ENCODE data around the gene KIF11.
A peak's percentile ranks its signal among the peaks of the same experiment; 100 is the strongest.
"Not testable (repeated sequence)": the region's sequence is repeated elsewhere in the genome, so short reads cannot be mapped to it uniquely, and the experiment has no call there.

The KIF11 gene

DNA sequence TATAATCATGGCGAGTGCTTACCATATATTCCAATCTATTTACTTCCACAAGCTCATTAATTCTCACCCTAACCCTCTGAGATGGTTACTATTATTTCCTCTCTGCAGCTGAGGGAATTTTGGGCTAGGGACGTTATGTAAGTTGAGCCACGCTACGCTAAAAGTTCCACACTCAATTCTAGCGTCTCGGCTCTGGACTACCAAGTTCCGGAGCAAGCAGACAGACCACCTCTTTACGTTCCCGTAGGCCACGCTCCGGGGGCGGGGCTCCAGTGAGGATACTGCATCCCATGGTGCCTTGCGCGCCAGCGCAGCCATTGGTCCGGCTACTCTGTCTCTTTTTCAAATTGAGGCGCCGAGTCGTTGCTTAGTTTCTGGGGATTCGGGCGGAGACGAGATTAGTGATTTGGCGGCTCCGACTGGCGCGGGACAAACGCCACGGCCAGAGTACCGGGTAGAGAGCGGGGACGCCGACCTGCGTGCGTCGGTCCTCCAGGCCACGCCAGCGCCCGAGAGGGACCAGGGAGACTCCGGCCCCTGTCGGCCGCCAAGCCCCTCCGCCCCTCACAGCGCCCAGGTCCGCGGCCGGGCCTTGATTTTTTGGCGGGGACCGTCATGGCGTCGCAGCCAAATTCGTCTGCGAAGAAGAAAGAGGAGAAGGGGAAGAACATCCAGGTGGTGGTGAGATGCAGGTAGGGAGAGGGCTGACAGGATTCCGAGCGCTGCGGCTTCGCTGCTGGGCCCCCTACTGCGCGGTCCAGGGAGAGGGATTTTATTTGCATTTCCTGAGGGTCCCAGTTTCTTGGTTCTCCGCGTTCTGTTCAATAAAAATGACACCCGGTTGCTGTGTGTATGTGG is at the start of gene KIF11:
KIF11 (plus strand) TSS at position 370 of the 858 bp plus-strand sequence; CDS start at position 616, 246 bp downstream.
- peak; percentile 95 for DNase-seq

GRCh38 chr10:92544296-92544695 is 48.6 kb upstream of the KIF11 start:
- peak; percentile 48 for DNase-seq

DNA sequence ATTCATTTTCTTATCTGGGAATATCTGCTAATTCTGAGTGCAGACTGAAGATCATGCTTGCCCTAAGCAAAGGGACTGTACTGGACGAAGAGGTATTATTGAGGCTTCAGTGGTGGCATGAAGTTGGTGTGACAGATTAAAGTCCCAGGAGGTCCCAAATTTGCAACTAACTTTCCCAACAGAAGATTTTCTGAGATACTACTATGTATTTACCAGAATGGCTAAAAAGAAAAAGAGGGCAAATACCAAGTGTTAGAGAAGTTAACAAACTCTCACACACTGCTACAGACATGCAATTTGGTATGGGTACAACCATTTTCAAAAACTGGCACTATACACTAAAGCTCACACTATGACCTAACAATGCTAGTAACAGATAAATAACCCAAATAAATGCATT is 47.4 kb upstream of the KIF11 start:
- no peak for DNase-seq

DNA sequence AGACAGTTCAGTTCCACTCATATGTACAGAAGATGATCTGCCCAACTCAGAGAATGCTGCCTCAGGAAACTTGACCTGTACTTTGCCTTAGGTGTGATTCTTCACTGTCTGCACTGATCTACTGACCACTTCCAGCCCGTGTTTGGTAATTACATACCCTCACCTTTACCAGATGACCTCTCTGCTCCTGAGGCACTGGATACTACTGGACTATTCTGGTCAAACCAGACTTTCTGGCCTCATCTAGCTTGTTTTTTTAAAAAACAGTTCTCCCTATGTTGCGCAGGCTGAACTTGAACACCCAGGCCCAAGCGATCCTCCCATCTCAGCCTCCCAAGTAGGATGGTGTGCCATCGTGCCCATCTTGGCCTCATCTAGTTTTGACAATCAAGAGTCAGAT is 45.3 kb upstream of the KIF11 start:
- no peak for DNase-seq

GRCh38 chr10:92550924-92551323 is 42.0 kb upstream of the KIF11 start:
- no peak for DNase-seq

DNA sequence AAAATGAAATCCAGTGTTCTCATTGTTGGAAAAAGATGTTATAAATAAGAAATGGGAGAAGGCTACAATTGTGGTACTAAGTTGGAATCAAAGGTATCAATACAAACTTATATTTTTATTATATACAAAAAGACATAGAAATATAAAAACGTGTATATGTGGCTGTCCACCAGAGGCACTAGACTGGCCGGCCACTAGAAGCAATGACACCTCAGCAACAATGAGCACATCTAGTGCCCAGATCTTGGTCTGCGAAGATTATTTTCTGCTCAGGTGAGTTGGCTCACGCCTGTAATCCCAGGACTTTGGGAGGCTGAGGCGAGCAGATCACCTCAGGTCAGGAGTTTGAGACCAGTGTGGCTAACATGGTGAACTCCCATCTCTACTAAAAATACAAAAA is 40.6 kb upstream of the KIF11 start:
- no peak for DNase-seq

DNA sequence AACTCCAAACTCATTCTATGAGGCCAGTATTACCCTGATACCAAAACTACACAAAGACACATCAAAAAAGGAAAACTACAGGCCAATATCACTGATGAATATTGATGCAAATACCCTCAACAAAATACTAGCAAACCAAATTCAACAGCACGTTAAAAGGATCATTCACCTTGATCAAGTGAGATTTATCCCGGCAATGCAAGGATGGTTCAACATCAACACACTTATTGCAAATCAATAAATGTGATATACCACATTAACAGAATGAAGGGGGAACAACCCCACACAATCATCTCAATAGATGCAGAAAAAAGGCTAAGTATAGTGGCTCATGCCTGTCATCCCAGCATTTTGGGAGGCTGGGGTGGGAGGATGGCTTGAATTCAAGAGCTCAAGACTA is 39.0 kb upstream of the KIF11 start:
- no peak for DNase-seq

- no peak for DNase-seq
These were observed 33.9 kb upstream of the KIF11 start for GRCh38 chr10:92559046-92559445.

DNA sequence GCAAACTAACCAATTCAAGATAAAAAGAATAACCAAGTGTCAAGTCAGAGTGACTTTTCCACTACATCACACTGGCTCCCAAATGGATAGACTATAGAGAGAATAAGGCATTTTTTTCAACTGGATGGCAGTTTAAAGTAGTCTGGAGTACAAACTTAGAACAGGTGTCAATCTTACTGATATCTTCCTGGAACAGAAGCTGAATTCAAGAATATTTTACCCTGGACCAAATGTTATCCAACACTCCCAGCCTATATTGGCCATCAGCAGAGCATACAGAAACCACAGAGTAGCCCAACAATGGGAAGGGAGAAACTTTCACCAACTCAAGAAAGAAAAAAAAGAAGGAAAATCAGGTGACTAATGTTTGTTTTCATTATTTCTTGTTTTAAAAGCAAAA is 30.5 kb upstream of the KIF11 start:
- no peak for DNase-seq

DNA sequence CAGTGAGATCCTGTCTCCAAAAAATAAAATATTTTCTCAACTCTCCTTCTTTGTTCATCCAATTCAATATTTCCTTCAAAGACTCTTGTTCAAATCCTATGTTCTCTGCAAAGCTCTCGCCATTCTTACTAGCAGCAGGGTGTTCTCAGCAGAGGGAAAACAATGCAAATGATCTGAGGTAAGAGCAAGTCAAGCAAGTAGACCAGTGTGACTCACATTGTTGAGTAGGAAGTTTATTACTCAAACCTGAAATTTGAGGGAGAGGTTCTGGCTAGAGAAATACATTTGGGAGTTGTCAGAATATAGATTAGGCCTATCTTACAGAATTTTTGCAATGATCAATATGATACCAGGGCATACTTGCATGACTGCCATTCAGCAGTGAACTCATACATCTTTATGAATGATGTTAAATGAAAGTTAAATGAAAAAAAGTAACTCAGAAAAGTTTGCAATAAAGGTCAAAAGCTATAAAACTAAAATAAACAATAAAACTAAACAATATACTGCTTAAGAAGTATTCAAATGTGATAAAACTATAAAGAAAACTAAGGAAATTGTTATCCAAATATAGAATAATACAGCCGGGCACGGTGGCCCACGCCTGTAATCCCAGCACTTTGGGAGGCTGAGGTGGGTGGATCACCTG is 24.9 kb upstream of the KIF11 start:
- DNase-seq: no peak

DNA sequence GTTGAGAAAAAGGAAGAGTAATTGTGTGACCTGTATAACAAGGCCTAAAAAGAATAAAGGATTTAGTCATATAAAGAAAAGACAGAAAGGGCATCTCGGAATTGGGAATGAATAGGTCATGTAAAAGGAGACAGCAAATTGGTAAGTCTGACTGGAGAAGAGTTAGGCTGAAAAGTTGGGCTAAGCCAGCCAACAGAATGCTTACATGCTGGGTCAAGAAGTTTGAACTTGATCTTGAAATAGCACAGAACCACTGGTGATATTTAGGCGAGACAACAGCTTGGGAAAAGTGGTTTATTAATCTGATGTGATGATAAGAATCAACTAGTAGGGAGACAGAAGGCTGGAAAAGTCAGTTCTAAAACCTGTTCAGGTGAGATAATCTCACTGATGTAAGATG is 23.9 kb upstream of the KIF11 start:
- DNase-seq: no peak

DNA sequence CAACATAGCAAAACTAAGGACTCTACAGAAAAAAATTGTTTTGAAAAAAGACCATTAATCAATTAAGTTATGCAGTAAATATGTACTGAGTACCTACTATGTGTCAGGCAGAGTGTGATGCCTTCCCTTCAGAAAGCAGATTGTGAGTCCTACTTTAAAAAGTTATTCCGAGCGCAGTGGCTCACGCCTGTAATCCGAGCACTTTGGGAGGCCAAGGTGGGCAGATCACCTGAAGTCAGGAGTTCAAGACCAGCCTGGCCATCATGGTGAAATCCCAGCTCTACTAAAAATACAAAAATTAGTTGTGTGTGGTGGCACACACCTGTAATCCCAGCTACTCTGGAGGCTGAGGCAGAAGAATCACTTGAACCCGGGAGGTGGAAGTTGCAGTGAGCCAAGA is 23.3 kb upstream of the KIF11 start:
- not testable (repeated sequence) for DNase-seq

DNA sequence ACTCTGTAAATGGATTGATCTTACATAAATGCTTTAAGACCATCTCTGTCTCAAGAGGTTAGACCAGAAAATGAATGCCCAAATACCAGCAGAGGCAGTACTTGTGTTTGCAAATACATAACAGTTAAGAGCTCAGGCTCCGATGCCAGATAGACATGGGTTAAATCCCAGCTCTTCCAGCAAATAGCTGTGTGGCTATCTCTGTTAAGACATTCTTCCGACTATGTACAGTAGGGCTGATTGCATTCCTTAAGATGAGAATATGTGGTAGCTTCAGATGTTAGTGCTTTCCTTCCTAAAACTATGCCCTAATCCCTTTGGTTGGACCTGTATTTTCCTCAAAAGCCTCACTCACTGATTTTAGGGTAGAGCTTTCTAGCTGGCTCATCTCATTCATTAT is 21.3 kb upstream of the KIF11 start:
- no peak for DNase-seq

- DNase-seq: no peak
These were observed 20.4 kb upstream of the KIF11 start for GRCh38 chr10:92572362-92573090.

DNA sequence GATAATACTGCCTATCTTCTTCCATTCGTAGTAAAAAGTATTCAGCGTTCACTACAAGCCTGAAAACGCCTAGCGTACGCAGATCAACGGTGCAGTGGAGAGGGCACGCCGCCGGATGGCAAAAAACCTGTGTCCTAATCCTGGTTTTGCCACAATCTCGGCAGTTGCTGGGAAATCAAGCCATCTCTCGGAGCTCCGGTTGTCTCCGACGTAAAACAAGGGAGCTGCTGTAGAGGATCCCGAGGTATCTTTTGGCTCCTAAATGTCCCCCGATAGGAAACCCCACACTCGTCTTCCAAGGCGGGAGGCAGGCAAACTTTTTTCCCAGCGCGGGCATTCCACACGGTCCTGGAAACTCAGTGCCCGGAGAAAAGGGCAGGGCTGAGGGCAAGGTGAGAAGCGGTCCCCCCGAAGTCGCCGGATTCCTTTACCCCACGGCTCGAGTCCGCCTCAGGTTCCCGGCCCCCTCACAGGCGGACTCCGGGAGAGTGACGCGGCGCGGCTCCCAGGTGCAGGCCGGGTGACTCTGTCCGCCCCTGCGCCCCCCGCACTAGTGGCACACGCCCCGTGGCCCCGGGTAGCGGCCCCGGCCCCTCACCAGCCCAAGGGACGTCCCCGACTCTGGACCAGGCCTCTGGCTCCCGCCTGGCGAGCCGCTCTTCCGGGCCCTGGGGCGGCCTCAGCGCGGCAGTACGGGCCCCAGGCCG is 19.7 kb upstream of the KIF11 start:
- DNase-seq: no peak

- peak; percentile 79 for DNase-seq
These were observed 19.0 kb upstream of the KIF11 start, which contains the start of gene IDE for GRCh38 chr10:92573798-92574547. Gene IDE (minus strand): TSS chr10:92574093. CDS start chr10:92574019, 74 bp downstream.

DNA sequence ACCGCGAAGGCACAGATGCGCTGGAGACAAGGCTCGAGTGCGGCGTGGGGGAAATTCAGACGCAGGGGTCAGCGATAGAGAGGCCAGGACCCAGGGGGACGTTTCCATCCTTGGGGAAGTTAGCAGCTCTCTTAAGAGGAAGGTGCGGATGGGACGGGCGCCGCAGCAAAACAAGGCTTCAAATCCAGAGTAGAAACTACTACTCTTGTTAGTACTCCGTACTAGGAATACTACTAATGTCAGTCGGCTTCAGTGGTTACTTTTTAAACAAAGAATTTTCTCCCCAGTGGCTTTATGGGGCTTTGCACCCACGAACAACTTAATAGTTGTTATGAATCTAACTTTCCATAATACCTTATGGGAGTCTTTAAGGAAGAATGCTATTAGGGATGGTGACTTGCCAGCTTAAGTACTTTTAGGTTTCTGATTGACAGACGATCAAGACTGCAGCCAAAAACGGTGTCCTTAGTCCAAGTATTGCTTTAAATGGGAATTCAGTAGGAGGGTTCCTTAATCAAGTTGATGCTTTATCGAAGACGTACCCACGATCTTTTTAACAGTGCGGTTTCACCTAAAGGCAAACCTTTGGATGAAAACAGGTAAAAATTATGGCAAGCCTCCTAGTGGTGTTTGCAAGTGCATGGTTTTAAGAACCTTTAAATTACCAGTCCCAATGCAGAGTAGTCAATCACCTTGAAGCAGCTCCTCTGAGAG is 18.2 kb upstream of the KIF11 start:
- no peak for DNase-seq

- DNase-seq: no peak
These were observed 17.0 kb upstream of the KIF11 start for GRCh38 chr10:92575961-92576360.

GRCh38 chr10:92582347-92582746 is 10.6 kb upstream of the KIF11 start:
- DNase-seq: not testable (repeated sequence)

- no peak for DNase-seq
These were observed 2.0 kb upstream of the KIF11 start for GRCh38 chr10:92590623-92591549.

Data from NCI-H1436 (cell line).